Epithelial cell of proximal tubule (primary cell): ENCODE measurements around the gene DMD. TPM values are rescaled to one million over a fixed set of nuclear protein-coding genes. Genes with fewer than 3 reads are reported as not detected.

Source experiments
- DNase-seq: peaks from one replicate; pipeline ENCODE4 v3.0.0-alpha.2; 2011; ENCODE audit warnings: low read depth
- H3K4me3 ChIP-seq: 2 replicates; pipeline ENCODE4 v1.5.1; 2011; ENCODE audit warnings: low read depth, mild to moderate bottlenecking, low read length
- total RNA-seq: library from RNA; depleted of rRNA; stranded (reverse); fragments of >200 nt; gene quantifications from 2 replicates; pipeline ENCODE4 v1.2.3, GENCODE V29; 2015
- TF ChIP-seq, protein P1 (sequence below): conservative IDR thresholded peaks from 2 replicates; pipeline ENCODE4 v1.5.1; 2012; ENCODE audit warnings: low read depth, mild to moderate bottlenecking, low read length

The DMD gene
- total RNA-seq, 1 donor from 2014 or later = 1.3 TPM

- H3K4me3 ChIP-seq = no peak overlapping the region
- no peak for DNase-seq
- TF ChIP-seq, protein P1, sequence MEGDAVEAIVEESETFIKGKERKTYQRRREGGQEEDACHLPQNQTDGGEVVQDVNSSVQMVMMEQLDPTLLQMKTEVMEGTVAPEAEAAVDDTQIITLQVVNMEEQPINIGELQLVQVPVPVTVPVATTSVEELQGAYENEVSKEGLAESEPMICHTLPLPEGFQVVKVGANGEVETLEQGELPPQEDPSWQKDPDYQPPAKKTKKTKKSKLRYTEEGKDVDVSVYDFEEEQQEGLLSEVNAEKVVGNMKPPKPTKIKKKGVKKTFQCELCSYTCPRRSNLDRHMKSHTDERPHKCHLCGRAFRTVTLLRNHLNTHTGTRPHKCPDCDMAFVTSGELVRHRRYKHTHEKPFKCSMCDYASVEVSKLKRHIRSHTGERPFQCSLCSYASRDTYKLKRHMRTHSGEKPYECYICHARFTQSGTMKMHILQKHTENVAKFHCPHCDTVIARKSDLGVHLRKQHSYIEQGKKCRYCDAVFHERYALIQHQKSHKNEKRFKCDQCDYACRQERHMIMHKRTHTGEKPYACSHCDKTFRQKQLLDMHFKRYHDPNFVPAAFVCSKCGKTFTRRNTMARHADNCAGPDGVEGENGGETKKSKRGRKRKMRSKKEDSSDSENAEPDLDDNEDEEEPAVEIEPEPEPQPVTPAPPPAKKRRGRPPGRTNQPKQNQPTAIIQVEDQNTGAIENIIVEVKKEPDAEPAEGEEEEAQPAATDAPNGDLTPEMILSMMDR = no peak
Measured at GRCh38 chrX:31860686-31861085, 1350.7 kb downstream of the DMD start.

- TF ChIP-seq, protein P1 = no peak
- DNase-seq = no peak
- no peak overlapping the region for H3K4me3 ChIP-seq
Measured at GRCh38 chrX:31858915-31859314, 1352.4 kb downstream of the DMD start.

DNA sequence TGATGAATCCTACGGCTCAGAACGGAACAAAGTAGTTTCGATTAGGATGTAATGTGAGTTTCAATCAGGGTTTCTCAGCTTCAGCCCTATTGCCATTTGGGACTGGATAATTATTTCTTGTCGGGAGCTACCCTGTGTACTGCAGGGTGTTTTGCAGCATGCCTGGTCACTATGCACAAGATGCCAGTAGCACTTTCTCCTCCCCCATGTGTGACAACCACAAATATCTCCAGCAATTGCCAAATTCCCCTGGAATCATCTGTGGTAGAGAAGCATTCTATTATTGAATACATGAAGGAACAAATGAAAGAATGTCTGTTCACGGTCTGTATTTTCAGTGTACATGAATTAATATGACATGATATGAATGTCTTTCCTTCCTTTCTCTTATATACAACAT is 1356.6 kb downstream of the DMD start:
- TF ChIP-seq, protein P1 = no peak
- no peak overlapping the region for H3K4me3 ChIP-seq

DNA sequence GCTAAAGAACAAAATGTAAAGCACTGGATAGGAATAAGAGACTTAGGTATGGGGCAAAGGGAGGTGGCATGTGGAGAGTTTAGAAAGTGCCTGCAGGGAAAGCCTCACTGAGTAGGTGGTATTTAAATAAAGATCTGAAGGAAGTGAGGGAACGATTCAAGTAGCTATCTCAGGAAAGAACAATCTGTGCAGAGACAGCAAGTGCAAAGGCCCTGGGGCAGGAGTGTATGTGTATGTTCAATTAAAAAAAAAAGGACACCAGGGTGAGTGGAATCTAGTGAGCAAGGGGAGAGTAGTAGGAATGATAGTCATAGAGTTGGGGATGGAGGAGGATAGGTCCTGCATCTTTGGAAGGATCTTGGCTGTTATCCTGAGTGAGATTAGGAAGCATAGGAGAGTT is 1359.6 kb downstream of the DMD start:
- no peak overlapping the region for H3K4me3 ChIP-seq
- TF ChIP-seq, protein P1 = no peak
- no peak for DNase-seq

More for the DNA sequence above, 1356.6 kb downstream of the DMD start:
- no peak for DNase-seq

DNA sequence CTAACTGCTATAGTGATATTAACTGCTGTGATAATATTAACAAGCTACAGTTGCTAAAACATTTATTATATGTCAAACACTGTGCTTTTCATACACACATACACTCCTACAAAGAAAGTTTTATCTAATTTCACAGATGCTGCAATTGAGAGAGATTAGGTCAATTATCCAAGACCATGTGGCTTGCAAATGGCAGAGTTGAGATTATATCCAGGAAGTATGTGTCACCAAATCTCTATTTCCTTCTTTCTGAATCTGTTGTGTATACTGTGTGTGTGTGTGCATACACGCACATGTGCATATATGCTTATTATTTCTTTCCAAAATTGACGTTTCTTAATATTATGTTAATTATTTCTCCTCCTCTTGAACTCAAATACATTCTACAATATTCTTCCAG is 1363.6 kb downstream of the DMD start:
- TF ChIP-seq, protein P1 = no peak
- H3K4me3 ChIP-seq = no peak overlapping the region
- DNase-seq = no peak

GRCh38 chrX:31845003-31845402 is 1366.3 kb downstream of the DMD start:
- TF ChIP-seq, protein P1 = no peak
- H3K4me3 ChIP-seq = no peak overlapping the region
- no peak for DNase-seq

DNA sequence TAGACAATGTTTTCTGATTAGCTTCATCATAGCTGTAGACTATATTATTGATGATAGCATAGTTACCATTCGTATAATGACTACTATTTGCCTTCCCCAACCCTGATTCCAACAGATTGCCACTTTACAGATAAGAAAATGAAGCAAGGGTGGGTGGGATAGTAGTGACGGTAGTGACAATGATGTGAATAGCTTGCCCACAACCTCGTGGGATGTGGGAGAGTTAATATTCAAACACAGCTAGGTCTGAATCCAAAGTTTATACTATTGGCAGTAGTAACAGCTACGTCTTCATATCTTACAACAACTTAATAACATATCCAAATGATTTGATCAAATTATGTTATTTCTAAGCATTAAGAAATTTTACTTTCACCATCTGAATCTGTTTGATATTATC is 1372.7 kb downstream of the DMD start:
- DNase-seq = no peak
- H3K4me3 ChIP-seq = no peak overlapping the region
- TF ChIP-seq, protein P1 = no peak
